CD4-positive, alpha-beta T cell treated with Interleukin-4 for 1 hour (primary cell): Measurements from ENCODE around the gene LPIN2.

Experiments used
- DNase-seq, 2 donors: peaks; one replicate each; pipeline ENCODE4 v3.0.0-alpha.2; 2020 to 2022

Gene LPIN2

GRCh38 chr18:3002732-3003131, 10.2 kb downstream of the LPIN2 start:
- no peak for DNase-seq

DNA sequence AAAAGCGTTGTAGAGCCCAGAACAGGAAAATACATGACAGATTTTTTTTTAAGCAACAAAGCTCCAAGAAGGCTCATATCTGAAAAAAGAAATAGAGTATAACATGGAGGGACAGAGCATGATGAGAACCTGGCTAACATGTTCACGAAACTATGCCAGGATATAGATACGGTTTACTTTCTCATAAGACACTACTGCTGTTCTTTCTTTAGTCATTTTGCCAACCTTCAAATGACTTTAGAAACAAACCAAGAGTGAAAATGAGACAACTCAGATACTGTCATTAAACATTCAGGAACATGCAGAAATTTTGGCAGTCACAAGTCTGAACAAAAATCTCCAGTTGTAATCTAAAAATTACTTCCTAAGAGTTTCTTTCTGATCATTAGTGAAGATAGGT, 14.3 kb downstream of the LPIN2 start:
- DNase-seq, result no peak

DNA sequence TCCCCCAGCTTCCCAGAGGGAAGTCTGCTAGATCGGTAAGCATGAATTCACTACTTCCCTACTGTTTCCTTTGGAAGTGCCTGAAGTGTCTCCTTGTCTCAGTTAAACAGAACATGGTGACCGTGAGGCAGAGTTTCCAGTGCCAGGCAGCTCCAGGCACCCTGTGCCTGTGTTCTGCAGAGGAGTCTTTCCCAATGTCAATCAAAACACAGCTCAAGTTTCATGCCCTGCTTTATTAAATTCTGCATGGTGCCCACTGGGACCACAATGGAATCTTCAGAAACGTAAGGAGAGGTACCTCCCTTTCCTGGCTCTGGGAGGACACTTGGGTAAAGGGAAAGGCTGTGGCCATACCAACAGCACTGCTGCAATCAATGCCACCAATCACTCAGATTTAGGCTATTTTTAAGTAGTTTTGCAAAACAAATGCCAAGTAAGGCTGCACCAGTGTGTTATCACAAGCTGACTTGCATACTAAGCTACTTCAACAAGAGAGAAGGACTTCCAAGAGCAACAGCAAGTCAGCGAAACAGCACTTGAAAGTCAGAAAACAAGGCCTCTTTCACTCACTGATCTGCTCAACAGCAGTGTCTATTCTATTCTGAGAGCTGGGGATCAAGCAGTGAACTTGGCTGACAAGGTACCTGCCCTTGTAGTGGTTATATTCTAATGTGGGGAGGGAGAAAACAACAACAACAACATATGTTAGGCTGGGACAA, 14.9 kb downstream of the LPIN2 start:
- DNase-seq, result no peak

DNA sequence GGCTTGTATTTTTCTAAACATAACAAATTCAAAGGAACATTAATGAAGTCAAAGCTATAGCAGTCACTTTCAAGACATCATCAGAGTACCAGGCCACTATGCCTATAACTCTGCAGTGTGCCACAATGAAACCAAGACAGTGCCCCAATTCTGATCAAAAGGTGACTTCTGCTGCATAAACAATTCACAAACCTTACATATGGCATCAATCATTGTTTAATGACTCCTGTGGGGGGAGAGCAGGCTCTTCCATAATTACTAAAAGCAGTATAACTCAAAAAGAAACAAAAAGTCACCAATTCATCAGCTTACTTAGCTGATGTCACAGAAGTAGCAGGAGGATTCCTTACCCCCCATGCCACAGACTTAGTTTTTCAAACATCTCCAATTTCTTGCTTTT, 15.5 kb downstream of the LPIN2 start:
- DNase-seq, result no peak

GRCh38 chr18:2994603-2995432, 18.1 kb downstream of the LPIN2 start:
- peak; percentile 85 to 86 for DNase-seq

- no peak for DNase-seq
Observed at GRCh38 chr18:2994020-2994589, 18.8 kb downstream of the LPIN2 start.

- no peak for DNase-seq
Observed at GRCh38 chr18:2992995-2993877, 19.7 kb downstream of the LPIN2 start.

GRCh38 chr18:2990956-2991640, 21.8 kb downstream of the LPIN2 start:
- DNase-seq, result no peak

GRCh38 chr18:2987876-2988790, 24.8 kb downstream of the LPIN2 start:
- DNase-seq, result no peak

GRCh38 chr18:2986150-2986865, 26.6 kb downstream of the LPIN2 start:
- no peak for DNase-seq

DNA sequence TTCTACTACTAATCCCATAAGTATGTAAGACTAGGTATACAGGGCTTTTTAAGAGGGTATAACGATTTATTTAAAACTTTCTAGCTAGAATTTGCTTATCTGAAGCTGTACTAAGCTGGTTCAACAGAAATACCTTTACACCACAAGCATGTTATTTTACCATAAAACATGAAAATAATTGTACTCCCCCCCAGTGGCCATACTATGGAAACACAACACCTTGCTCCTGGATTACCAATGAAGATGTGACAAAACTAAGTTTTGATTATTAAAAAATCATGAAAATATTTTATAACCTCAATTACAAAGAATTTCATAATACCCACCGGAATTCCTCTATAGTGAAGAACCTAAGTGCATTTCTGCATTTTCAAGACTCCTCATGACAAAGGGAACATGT, 27.3 kb downstream of the LPIN2 start:
- peak in 1 of 2 donors; percentile 84 for DNase-seq

- peak in 1 of 2 donors; percentile 21 for DNase-seq
Observed at GRCh38 chr18:2984703-2985261, 28.2 kb downstream of the LPIN2 start.

DNA sequence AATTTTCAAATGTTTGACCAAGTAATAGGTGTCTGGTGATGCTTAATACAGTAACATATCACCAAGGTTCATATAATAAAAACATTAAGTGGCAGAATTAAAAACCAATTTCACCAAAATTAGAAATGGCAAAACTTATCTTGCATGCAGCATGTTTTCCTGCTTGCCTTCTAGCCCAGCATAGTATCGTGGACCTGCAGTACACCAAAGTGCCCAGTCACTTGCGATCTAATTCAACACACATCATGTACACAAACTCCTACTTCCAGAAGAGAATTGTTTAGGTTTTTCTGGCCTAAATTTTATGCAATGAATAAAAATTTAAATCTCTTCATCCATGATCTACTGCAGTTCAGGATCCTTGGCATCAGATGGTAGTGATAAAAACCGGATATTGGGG, 28.9 kb downstream of the LPIN2 start:
- no peak for DNase-seq

DNA sequence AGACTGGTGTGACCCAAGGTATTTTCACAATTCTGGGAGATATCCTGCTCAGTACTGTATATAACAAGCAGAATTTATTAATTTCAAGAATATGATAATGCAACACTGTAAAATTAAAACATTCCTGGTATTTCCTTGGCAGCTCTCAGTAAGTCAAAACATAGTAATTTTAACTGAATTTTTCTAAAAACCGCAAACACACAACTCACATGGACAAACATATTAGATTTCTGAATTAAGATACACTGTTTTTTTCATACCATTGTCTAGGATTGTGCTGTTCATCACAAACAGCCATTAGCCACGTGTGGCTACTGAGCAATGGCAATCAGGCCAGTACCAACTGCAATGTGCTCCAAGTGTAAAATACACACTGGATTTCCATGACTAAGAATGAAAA, 29.6 kb downstream of the LPIN2 start:
- no peak for DNase-seq

DNA sequence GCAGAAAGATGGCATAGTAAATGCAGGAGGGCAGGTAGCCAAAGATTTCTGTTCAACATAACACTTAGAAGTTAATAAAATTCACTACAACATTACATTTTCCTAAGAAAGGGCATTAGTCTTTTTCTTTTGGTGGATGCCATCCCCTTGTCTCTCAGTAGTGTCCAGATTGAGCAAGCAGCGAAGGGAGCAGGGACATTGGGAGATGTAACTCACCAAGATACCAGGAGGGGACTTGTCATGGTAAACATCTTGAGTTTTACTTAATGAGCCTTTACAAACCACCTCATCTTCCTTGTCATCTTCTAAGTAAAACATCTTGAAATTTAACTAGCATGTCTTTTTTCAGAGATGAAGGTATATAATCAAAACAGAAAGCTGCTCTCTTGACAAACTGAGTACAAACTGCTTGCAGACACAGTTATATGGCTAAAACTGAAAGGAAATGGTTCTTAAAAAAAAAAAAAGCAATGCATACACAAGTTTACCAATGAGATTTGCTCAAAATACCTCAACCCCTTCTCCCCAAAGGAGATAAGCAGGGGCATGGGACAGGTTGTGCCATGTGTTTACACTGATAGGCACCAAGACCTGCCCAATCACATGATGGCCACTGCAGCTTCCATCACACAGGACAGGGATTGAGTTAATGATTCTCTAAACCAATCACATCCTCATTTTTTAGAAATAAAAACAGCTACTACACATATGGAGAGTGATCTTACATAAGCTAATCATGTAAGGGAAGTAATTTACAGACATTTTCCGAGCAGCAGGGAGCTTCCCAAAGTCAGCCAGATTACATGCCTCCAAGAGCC, 30.3 kb downstream of the LPIN2 start:
- DNase-seq, result peak; percentile 36 to 71

GRCh38 chr18:2982022-2982421, 30.9 kb downstream of the LPIN2 start:
- DNase-seq, result peak in 1 of 2 donors; percentile 26

GRCh38 chr18:2981212-2981728, 31.7 kb downstream of the LPIN2 start:
- DNase-seq, result peak in 1 of 2 donors; percentile 77

DNA sequence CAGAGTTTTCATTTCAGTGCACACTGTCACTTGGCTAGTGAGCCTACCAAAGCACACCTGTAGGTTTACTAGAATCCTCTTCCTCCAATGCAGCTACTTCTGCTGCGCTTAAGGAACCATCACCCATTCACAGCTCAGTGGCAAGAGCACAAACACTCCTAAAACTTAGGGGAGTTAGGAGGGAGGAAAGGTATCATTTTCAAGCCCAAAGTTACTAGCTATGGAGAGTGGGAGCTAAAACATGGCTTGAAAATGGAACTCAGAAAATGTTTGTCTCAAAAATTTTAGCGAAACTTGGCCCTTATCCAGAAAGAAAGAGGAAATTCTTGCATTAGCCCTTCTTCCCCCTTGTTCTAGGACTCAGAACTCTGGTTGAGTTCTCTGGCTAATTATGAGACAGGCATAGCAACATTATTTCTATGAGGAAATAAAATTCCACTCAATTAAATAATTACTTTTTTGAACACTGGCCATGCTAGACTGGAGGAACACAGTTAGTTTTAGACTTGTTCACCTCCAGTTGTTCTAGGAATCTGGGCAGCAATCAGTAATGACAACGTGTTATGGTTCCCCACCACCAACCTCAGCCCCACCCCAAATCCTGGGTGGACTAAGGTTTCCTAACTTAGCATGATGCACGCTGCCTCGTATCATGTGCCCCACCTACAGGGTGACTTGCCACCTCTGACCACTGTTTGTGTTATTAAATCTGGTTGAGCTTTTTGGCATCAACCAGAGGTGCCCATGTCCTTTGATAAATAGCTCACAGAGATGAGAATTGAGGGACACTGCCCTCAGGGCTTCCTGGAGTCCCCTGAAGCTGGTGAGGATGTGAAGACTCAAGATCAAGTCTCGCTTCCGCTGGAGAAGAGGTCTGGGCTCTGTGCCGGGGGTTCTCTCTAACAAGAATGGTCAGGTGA, 32.8 kb downstream of the LPIN2 start:
- peak; percentile 60 to 64 for DNase-seq
